Measurements from ENCODE around the gene GOLPH3.

Gene GOLPH3

GRCh38 chr5:32193591-32193990 lies 19.5 kb upstream of the GOLPH3 start:
- no peak overlapping the region for H3K4me3 ChIP-seq (ENCODE audit: low read length)
- DNase-seq (ENCODE audit: low read depth), result peak; percentile 44
- no peak for TF ChIP-seq CTCF (IDR thresholded peaks at IDR 0.05; ENCODE audit: insufficient read depth, low read depth, low read length, missing control alignments)

DNA sequence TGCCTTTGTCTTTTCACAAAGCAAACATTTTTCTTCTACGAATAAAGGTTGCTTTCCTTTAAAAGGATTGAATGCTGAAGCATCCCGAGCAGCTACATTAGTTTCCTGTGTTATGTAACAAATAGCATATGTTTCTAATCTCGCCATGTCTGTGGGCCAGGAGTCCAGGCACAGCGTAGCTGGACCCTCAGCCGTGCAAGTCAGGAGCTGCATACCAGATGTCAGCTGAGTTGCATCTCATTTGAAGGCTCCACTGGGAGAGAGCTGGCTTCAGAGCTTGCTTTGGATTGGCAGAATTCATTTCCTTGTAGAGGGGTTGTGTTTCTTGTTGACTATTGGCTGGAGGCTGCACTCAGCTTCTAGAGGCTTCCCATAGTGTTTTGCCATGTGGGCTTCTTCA lies 16.0 kb upstream of the GOLPH3 start:
- no peak overlapping the region for H3K4me3 ChIP-seq (ENCODE audit: low read length)
- no peak for TF ChIP-seq CTCF (IDR thresholded peaks at IDR 0.05; ENCODE audit: insufficient read depth, low read depth, low read length, missing control alignments)
- DNase-seq (ENCODE audit: low read depth), result no peak

DNA sequence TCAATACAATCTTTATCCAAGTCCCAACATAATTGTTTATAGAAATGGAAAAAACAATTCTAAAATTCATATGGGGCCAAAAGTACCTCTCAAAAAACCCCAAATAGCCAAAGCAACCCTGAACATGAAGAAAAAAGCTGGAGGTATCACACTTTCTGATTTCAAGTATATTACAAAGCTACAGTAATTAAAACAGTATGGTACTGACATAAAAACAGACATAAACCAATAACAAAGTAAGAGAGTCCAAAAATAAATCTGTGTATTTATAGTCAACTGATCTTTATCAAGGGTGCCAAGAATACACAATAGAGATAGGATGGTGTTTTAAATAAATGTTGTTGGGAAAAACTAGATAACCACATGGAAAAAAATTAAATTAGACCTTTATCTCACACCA lies 13.6 kb upstream of the GOLPH3 start:
- no peak overlapping the region for H3K4me3 ChIP-seq (ENCODE audit: low read length)
- no peak for DNase-seq (ENCODE audit: low read depth)
- no peak for TF ChIP-seq CTCF (IDR thresholded peaks at IDR 0.05; ENCODE audit: insufficient read depth, low read depth, low read length, missing control alignments)

DNA sequence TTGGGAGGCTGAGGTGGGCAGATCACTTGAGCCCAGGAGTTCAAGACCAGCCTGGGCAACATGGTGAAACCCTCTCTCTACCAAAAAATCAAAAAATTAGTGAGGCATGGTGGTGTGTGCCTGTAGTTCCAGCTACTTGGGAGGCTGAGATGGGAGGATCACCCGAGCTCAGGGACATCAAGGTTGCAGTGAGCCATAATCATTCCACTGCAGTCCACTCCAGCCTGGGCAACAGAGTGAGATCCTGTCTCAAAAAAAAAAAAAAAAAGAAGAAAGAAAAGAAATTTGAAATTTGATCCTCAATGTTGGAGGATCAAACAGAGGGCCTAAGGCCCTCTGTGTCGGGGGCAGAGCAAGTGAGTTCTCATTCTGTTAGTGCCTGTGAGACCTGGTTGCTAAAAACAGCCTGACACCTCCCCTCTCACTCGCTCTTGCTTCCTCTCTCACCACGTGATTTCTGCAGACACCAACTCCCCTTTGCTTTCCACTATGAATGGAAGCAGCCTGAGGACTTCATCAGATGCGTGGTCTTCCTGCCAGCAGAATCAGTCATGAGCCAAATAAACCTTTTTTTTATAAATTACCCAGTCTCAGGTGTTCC lies 8.4 kb upstream of the GOLPH3 start:
- no peak for DNase-seq (ENCODE audit: low read depth)
- H3K4me3 ChIP-seq (ENCODE audit: low read length), result no peak overlapping the region
- no peak for TF ChIP-seq CTCF (IDR thresholded peaks at IDR 0.05; ENCODE audit: insufficient read depth, low read depth, low read length, missing control alignments)

- DNase-seq (ENCODE audit: low read depth), result peak; percentile 65
- peak overlapping the region; percentile 96 for H3K4me3 ChIP-seq (ENCODE audit: low read length)
These were observed 680 bp downstream of the GOLPH3 start for GRCh38 chr5:32173267-32174010.

GRCh38 chr5:32172923-32173266 lies 1.2 kb downstream of the GOLPH3 start:
- no peak for DNase-seq (ENCODE audit: low read depth)
- no peak for TF ChIP-seq CTCF (IDR thresholded peaks at IDR 0.05; ENCODE audit: insufficient read depth, low read depth, low read length, missing control alignments)
- H3K4me3 ChIP-seq (ENCODE audit: low read length), result peak overlapping the region; percentile 96

More at GRCh38 chr5:32173267-32174010, 680 bp downstream of the GOLPH3 start:
- no peak for TF ChIP-seq CTCF (IDR thresholded peaks at IDR 0.05; ENCODE audit: insufficient read depth, low read depth, low read length, missing control alignments)

DNA sequence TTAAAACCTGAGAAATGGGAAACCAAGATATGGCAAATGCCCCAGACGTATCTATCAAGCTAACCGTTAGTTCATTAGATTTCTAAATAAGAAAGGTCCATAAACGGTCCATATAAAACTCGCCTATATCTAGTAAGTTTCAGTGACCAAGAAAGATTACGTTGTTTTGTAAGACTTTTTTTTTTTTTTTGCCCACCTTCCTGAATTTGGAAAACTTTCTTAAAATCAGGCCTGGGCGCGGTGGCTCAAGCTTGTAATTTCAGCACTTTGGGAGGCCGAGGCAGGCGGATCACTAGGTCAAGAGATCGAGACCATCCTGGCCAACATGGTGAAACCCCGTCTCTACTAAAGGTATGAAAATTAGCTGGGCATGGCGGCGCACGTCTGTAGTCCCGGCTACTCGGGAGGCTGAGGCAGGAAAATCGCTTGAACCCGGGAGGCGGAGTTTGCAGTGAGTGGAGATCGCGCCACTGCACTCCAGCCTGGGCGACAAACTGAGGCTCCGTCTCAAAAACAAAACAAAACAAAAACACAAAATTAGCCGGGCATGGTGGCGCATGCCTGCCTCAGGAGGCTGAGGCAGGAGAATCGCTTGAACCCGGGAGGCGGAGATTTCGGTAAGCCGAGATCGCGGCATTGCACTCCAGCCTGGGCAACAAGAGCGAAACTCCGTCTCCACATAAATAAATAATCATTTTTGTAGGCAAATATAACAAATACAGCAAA lies 1.8 kb downstream of the GOLPH3 start:
- peak; percentile 29 for DNase-seq (ENCODE audit: low read depth)

More for the DNA sequence above, 1.8 kb downstream of the GOLPH3 start:
- H3K4me3 ChIP-seq (ENCODE audit: low read length), result peak overlapping the region; percentile 96

Data from epithelial cell of esophagus (primary cell).